Measurements from ENCODE around the gene DMBT1.

DMBT1 gene

DNA sequence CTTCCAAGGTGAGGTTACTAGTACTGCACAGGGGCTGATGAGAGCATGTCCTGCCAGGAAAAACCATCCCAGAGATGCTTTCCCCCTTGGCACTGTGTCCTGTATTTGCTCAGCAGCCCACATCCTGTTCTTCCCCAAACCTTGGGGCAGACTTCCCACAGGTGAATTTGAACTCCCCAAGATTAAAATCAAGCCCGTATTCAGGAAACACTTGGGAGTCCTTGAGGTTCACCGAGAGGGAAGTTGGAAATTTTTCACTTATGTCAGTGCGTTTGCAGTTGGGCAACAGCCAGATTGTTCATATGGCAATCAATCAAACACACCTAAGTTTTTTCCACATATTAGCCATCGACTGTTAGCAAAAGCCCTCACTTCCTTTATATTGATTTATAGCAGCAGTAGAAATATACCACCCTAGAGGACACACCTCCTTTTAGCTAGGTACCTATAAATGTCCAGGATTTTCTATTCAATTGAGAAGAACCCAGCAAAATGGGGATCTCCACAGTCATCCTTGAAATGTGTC lies at the start of gene DMBT1:
DMBT1 (plus strand) TSS at position 476 of the 526 bp plus-strand sequence; CDS start at position 493, 17 bp downstream.
- no peak for FAIRE-seq

DNA sequence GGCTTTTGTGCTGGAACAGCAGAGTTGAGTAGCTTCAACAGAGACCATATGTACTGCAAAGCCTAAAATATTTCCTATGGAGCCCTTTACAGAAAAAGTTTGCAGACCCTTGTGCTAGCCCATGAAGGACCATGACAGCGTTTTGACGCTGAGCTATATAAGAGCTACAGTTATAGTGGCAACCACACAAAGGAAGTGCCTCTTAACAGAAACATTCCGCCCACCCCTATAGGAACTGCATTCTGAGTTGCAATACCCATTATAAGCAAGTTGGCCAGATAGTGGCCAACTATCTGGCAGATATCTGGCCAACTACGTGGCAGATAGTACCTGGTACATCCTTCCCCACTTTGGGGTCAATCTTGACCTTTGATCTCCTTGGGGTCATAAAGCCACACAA lies 47.5 kb upstream of the DMBT1 start:
- FAIRE-seq = no peak

DNA sequence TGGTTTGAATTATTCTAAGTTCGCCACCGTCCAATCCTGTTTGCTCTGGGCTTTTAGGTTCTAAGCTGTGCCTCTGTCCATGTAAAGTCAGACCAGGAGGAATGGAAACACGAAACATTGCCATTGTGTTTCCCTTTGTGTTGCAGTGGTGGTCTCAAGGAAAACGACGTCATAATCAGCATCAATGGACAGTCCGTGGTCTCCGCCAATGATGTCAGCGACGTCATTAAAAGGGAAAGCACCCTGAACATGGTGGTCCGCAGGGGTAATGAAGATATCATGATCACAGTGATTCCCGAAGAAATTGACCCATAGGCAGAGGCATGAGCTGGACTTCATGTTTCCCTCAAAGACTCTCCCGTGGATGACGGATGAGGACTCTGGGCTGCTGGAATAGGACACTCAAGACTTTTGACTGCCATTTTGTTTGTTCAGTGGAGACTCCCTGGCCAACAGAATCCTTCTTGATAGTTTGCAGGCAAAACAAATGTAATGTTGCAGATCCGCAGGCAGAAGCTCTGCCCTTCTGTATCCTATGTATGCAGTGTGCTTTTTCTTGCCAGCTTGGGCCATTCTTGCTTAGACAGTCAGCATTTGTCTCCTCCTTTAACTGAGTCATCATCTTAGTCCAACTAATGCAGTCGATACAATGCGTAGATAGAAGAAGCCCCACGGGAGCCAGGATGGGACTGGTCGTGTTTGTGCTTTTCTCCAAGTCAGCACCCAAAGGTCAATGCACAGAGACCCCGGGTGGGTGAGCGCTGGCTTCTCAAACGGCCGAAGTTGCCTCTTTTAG lies 46.3 kb upstream of the DMBT1 start:
- FAIRE-seq = no peak

DNA sequence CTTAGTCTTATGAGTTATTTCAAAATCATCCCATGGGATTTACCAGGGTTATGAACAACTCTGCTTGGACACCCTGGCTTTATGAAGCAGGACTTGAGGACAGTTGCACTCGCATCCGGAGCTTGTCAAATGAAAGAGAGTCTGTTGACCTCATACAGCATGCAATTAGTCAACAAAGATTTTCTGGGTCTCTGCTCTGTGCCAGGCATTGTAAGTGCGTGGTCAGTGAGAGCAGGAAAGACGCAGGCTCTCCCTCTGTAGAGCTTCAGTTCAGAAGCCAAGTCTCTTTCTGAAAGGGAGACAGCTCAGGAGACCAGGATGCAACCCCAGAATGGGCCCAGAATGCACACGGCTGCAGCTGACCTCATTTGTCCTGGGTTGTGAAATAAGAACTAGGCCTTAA lies 45.5 kb upstream of the DMBT1 start:
- FAIRE-seq = no peak

DNA sequence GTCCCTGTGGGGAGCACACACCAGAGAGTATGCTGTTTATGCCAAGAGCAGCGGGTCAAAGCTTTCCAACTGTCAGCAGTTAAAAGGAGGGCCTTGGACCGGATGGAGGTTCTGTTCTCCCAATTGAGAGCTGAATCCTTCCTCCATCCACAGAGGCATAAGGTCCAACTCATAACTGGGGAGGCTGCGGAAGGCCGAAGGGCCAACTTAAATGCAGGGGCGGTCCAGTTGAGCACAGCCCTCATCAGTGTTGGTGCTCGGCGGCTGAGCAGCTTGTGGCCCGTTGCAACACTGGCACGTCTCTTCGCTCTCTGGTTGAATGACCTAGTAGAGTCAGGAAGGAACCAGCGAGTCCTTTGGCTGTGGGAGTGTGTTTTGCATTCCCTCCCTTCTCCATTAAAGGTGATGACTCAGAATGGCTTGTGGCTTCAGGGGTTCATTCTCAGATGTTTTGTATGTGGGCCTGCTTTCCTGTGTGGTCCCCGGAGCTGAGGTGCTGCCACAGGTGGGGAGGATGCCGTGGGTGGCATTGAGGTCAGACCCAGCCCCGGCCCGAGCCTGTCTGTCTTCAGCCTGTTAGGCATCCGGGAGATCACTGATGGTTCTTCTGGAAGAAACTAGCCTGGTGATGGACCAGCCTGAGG lies 44.8 kb upstream of the DMBT1 start:
- no peak for FAIRE-seq

DNA sequence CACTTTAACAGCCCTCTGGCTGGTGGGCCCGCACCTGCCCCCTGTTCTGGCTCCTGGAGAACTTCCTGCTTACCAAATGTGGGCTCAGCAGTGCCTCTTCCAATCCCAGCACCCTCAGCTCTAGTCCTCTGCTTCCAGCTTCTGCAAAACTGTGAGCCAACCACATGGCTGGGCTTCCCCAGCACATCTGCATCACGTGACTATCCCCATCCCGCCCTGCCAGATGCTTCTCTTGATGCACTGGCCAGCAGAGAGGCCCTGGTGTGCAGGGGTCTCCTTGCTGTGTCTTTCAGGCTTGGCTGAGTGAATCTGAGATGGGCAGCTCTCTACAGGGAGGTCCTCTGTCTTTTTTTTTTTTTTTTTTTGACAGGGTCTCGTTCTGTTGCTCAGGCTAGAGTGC lies 43.8 kb upstream of the DMBT1 start:
- FAIRE-seq = no peak

DNA sequence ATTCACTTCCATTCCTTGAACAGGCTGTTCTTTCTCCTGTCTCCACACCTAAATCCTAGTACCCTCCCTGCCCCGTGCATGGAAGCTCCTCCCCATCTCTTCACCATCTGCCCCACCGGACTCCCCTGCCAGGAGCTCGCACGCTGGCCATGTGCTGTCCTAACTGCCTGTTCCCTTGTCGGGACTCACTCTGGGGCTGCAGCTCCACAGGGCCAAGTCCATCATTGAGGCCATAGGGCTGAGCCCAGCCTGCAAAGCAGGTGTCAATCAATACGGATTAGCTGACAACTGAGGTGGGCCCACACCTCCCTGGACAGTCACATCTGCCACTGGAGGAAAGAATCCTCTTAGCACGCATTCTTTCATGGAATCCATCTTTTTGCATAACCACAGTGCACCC lies 41.4 kb upstream of the DMBT1 start:
- FAIRE-seq = no peak

DNA sequence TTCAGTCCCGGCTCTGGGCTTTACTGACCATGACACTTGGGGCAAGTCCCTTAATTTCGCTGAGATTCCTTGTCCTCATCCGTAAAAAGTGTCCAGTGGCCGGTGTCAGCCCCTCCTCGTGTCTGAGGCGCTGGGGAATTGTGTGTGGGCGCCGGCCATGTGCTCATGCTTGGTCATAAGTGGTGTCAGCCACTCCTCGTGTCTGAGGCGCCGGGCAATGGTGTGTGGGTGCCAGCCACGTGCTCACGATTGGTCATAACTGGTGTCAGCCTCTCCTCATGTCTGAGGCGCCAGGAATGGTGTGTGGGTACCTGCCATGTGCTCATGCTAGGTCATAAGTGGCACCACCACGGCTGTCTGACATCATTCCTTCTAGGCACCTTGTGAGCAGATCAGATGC lies 40.7 kb upstream of the DMBT1 start:
- FAIRE-seq = no peak

DNA sequence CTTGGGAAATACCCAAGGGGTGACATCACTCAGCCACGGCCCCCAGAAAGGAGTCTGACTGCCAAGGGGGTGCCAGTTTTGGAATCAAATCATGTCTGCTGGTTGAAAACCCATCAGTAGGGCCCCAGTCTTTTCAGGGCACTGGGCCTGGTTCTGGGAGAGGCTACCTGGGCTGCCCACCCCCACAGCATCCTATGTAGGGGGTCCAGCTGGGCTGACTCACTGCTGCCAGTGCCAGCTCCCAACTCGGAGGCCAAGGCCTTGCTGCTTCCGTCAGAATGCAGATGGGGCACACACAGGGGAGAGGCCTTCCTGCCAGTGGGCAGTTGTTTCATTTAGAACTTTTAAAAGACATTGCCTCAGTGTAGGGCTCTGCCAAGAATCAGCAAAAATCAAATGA lies 39.5 kb upstream of the DMBT1 start:
- FAIRE-seq = no peak

DNA sequence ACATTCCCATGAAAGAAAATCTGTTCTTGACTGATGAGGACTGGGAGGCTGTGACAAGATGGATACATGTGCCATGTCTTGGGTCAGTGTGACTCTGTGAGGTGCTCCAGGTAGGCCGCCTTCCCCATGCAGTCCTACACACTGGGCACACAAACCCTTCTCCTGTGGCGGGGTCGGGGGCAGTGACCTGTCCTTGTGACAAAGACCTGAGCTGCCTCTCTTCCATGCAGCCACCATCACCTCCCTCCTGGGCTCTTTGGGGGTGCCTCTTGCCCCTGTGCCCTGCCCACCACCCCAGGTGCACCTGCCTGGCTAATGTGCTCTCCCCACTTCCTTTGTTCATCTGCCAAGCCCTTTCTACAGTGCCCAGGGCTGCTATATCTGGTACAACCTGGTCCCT lies 35.7 kb upstream of the DMBT1 start:
- no peak for FAIRE-seq

DNA sequence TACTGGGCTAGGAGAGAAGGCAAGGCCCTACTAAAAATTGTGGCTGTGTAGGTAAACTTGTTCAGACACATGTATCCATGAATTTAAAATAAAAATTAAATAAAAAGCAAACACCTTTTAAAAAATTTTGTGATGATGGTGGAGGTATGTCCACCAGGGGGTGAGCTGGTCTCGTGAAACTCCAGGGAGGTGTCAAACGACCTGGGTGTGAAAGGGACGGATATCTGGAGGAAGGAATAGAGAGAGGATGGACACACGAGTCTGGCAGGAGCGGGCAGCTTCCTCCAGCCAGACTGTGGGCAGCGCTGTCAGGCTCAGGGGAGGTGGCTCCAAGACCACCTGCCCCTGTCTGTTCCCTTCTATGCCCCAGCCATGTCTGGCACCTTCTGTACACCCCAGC lies 34.8 kb upstream of the DMBT1 start:
- no peak for FAIRE-seq

DNA sequence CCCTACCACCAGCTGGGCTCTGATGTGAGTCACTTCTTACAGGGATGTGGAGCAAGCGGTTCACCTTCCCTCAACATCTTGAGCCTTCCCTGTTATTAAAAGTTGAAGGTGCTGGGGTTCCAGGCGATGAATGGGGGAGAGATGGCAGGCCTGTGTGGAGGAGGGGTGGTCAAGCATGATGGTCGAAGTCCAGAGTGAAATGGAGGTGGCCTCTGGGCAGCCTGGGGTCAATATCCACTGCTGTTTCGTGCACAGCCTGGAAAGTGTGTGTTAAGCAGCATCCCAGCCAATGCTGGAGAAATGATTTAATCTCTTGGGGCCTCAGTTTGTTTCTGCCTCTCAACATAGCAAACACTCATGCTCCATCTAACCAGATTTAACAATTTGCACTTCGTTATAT lies 33.7 kb upstream of the DMBT1 start:
- no peak for FAIRE-seq

DNA sequence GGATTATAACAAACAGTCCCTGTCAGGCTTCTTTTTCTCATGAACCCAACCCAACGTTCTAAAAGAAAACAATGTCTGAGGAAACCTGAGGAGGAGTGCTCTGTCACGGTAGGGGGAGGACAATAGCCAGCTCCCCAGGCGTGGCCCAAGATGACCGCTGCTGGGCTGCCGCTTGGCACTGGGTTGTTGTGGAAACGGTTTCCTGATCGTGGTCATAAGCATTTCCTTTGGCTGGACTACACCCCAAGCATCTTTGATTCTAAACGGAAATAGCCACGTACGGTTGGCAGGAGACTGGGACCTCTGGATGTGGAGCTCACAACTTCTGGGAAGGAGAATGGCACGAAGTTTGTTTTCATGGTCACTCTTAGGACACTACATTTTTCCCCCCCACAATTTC lies 30.4 kb upstream of the DMBT1 start:
- FAIRE-seq = no peak

DNA sequence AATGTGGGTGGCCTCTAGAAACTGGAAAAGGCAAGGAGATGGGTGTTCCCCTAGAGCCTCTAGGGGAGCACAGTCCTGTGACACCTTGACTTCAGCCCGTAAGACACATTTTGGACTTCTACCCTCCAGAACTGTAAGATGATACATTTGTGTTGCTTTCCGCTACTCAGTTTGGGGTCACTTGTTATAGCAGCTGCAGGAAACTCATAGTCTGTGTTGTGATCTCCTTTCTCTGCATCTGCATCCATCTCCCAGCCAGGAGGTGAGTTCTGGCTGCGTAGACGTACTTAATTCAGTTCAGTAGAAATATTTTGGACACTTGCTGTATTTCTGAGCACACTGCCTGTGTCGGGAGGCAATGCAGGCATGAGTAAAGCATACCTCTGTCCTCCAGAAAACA lies 29.3 kb upstream of the DMBT1 start:
- FAIRE-seq = no peak

DNA sequence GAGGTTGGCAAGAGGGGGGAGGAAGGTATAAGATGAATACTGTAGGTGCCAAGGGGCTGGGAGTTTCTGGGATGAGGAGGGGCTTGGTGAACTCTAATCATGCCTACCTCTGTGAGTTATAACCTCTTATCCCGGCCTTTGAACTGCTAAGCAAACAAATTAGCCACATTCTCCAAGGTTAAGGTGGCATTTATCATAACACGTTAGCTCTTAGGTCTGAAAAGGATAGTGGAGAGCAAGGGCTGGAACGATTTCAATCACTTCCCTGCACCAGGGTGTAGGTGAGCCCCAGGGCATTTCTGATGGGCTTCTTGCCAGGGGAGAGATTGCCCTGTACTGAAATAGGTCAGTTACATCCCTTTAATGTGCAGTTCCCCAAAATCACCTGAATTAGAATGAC lies 28.6 kb upstream of the DMBT1 start:
- FAIRE-seq = no peak

DNA sequence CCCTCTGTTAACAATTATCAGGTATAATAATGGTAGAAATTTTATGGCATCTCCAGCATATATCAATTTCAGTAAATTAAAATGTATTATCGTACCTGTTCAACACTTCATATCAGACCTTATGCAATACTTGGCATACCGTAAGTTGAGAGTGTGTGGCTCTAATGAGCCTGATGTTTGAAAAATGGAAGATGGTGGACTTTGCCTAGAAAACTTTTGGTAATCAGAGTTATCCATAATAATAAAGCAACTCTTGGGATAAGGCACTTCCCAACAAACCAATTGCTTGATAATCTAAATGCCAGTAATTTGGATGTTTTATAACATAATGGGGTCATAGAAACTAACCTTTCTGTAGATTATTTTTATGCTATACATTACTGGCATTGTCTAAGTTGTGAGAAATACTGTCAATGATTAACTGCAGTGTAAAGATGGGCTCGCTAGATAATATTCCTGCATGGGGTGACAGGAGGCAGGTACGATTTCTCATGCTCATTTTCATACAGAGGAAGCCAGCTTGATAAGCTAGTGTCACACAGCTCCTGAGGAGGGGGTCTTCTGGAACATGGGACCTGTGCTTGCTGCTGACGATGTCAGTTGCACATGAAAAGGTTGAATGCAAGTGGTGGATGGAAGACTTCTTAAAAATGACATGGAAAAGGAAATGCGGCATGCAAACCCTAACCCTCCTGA lies 27.8 kb upstream of the DMBT1 start:
- no peak for FAIRE-seq

DNA sequence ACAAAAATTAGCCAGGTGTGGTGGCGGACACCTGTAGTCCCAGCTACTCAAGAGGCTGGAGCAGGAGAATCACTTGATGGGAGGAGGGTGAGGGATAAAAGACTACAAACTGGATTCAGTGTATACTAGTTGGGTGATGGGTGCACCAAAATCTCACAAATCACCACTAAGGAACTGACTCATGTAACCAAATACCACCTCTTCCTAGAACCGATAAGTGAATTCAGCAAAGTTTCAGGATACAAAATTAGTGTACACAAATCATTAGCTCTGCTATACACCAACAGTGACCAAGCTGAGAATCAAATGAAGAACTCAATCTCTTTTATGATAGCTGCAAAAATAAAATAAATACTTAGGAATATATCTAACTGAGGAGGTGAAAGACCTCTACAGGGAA lies 23.0 kb upstream of the DMBT1 start:
- no peak for FAIRE-seq

DNA sequence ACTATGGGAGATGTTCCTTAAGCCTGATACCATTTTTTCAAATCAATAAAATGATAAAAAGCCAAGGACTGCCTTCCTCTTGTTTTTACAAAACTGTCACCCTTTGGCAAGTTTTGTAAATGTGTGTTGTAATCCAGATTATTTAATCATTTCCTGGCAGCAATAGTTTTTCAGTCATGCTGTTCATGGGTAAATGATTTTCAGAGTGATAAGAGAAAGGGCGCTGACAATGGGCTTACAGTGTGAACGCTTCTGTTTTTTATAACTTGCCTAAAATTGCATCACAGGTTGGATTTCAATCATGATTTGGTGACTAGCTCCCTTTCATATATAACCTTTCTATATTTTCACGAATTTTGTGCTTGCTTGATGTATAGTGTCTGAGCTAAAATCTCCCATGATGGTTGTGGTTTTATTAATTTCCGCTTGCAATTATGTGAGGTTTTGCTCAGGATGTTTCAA lies 19.0 kb upstream of the DMBT1 start:
- FAIRE-seq = no peak

DNA sequence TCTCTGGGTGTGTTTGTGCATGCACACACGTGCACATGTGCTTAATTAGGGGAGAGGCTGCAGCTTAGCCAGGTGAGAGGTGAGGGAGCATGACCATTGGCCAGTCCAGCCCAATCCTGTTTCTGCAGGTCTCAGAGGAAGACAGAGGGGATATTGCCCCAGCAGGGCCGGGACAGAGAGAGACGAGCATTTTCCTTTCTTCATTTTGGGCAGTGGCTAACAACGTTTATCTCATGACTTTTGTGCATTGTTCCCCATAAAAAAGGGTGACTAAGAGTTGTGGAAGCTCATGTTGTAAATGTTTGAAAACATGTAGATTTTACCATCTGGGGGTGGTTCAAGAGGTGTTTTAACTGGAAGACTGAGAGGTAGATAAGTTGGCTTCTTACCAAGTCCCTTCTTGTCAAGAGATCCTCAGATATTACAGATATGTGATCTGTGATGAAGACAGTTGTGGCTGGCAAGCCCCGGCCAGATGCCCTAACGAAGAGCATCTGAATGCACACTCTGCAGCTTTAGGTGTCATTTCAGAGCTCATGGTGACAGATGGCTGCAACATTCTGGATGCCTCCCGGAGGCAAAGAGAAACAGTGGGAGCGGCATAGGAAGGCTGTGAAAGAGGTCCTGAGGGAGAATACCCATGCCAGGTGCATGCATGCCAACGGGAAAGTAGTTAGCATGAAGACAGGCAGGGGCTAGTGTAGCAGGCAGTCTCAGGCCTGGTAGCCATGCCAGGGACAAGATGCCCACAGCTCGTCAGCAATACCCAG lies 16.7 kb upstream of the DMBT1 start:
- FAIRE-seq = no peak

DNA sequence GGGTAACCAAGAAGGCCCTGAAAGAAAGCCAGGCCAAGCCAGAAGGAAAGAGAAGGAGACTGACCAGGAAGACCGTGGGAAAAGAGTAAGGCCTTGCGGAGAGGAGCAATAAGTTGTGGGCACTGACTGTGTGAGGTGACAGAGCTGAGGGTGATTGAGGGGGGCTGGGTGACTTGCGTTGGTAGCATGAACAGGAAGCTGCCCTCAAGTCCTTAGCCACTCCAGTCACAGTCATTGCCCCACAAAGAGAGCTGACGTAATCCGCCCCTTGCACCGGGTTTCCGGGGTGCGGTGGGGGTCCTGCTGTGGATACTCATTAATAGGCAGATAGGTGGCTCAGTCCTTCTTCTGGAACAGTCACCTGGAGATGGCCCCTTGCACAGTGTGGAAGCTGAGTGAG lies 16.1 kb upstream of the DMBT1 start:
- no peak for FAIRE-seq

DNA sequence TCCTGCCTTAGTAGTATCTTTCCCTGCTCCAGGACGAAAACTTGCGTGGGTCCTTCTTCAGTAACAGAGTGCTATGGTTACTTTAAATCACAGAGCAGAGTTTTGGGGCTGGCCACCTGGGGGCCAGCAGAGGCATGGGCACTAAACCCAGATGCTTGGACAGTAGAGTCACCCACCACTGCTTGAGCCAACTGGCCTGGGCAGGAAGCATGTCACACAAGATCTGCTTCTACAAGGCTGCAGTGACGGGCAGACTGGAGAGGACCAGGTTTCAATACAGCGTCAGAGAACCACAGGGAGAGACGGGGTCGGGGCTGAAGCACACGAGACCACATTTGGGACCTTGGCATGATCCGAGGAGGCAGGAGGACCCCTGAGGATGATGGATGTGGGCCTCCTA lies 14.3 kb upstream of the DMBT1 start:
- no peak for FAIRE-seq

DNA sequence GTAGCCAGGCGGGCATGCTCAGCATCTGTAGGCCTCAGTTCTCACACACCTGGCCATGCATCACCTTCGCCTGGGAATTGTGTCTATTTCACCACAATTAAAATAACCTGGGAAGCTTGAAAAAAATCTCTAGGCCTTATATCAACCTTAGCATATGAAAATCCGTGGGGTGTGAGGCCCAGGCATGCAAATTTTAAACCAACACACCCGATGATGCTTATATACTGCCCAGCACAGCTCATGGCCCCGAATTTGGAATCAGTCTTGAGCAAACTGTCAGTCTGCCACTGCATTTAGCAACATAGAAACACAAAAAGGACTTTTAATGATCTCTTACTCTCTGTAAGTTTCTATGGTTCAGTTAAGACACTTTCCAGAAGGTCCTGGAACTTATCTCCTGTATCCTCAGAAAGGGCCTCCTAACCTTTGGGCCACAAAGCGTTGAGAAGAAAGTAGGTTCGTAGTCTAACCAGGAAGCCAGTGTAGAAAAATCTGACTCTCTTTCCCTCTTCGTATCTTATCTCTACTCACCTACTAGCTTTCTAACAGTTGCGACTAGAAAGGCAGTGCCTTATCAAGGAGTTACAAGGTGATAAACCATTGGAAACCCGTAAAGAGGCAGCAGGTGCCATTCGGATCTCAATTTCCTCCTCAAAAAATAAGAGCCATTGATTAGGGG lies 12.0 kb upstream of the DMBT1 start:
- no peak for FAIRE-seq
